HCT116 (cell line): ENCODE results near the gene GNAI3. TPM values are rescaled to one million over a fixed set of nuclear protein-coding genes. Genes with fewer than 3 reads are reported as not detected.

Experiments used
- ATAC-seq: fragments of 200-7000 bp; cut with Tn5 transposase; 2 replicates; pipeline ENCODE4 v1.9.1; 2020; ENCODE audit warnings: mild to moderate bottlenecking, moderate library complexity
- BruUV-seq: library from RNA; stranded (reverse); fragments of 400-500 nt; replicated peaks from 2 replicates; lab custom pipeline; 2021; lab: Mats Ljungman, UMichigan
- CTCF ChIA-PET: fragments of 300-600 bp; sonication (Branson Sonifier 250); formaldehyde crosslinking; loops from one replicate; lab custom pipeline; 2021; ENCODE audit warnings: antibody characterized with exemption; lab: Charles Lee
- POLR2A ChIA-PET: fragments of 300-600, 350-600 bp; sonication (Branson Sonifier 250); formaldehyde crosslinking; loops from one replicate; lab custom pipeline; 2021; ENCODE audit warnings: antibody characterized with exemption; lab: Charles Lee
- RAD21 ChIA-PET, 2 experiments: fragments of 300-600 bp; sonication (Branson Sonifier 250); formaldehyde crosslinking; loops; one replicate each; lab custom pipeline; 2023; ENCODE audit warnings: low total read pairs in 2 of 2; ENCODE audit not compliant: uncharacterized antibody in 2 of 2, unreplicated experiment in 2 of 2, low non-redundant PET in 1 of 2; lab: Charles Lee
- DNase-seq: peaks from one replicate; pipeline ENCODE4 v3.0.0-alpha.2; 2010; ENCODE audit warnings: low read depth, low spot score
- H2AFZ ChIP-seq: fragments of 200-600 bp; shearing (Covaris generic), sonication (generic); 2 replicates; pipeline ENCODE4 v1.6.1; 2017; ENCODE audit warnings: low read depth, mixed run types, mixed read lengths, antibody characterized with exemption, low read length; ENCODE audit not compliant: poor library complexity, severe bottlenecking
- H3K27ac ChIP-seq: 2 replicates; pipeline ENCODE4 v1.5.1; 2012; ENCODE audit warnings: low read depth, low read length
- H3K27me3 ChIP-seq: fragments of 200-600 bp; sonication (generic); 2 replicates; pipeline ENCODE4 v1.6.1; 2016; ENCODE audit warnings: mixed run types, low read length, mixed read lengths; ENCODE audit not compliant: insufficient read depth
- H3K36me3 ChIP-seq, 2 experiments: fragments of 200-500 bp in 1 of 2; fragments of 200-600 bp in 1 of 2; sonication (Bioruptor generic) in 1 of 2; sonication (generic) in 1 of 2; 2 replicates each; pipeline versions ENCODE4 v1.5.1 to v1.6.1; 2014 to 2016; ENCODE audit warnings: low read length in 2 of 2, inconsistent platforms in 1 of 2, mixed read lengths in 1 of 2, mixed run types in 1 of 2; ENCODE audit not compliant: insufficient read depth in 2 of 2, control insufficient read depth in 1 of 2
- H3K4me1 ChIP-seq, 2 experiments: fragments of 200-600 bp in 1 of 2; sonication (generic) in 1 of 2; 2 replicates each; pipeline versions ENCODE4 v1.5.1 to v1.6.1; 2012 to 2017; ENCODE audit warnings: low read length in 2 of 2, inconsistent platforms in 1 of 2, mild to moderate bottlenecking in 1 of 2, mixed read lengths in 1 of 2, mixed run types in 1 of 2, moderate library complexity in 1 of 2; ENCODE audit not compliant: insufficient read depth in 2 of 2, control insufficient read depth in 1 of 2
- H3K4me2 ChIP-seq: fragments of 200-600 bp; sonication (generic); 2 replicates; pipeline ENCODE4 v1.6.1; 2017; ENCODE audit warnings: mixed run types, low read length, mixed read lengths
- H3K4me3 ChIP-seq, 2 experiments: fragments of 200-600 bp in 1 of 2; sonication (generic) in 1 of 2; replicated peaks in 1 of 2; 2 replicates each; pipeline ENCODE4 v1.5.1; 2011 to 2016; ENCODE audit warnings: low read length in 2 of 2, control low read depth in 1 of 2, low read depth in 1 of 2, mild to moderate bottlenecking in 1 of 2, mixed read lengths in 1 of 2, mixed run types in 1 of 2
- H3K79me2 ChIP-seq: fragments of 200-600 bp; sonication (generic); 2 replicates; pipeline ENCODE4 v1.6.1; 2017; ENCODE audit warnings: mild to moderate bottlenecking, mixed run types, low read length, moderate library complexity, mixed read lengths; ENCODE audit not compliant: insufficient read depth
- H3K9ac ChIP-seq: fragments of 200-600 bp; sonication (generic); 2 replicates; pipeline ENCODE4 v1.6.1; 2016; ENCODE audit warnings: low read length, mixed read lengths
- H3K9me2 ChIP-seq: fragments of 200-600 bp; sonication (generic), shearing (Covaris generic); 2 replicates; pipeline ENCODE4 v1.6.1; 2017; ENCODE audit warnings: mixed run types, mild to moderate bottlenecking, moderate library complexity; ENCODE audit not compliant: insufficient read depth
- H3K9me3 ChIP-seq, 2 experiments: fragments of 200-500 bp in 1 of 2; fragments of 200-600 bp in 1 of 2; sonication (Bioruptor generic) in 1 of 2; sonication (generic) in 1 of 2; 2 replicates each; pipeline ENCODE4 v1.6.1; 2014 to 2017; ENCODE audit warnings: low read length in 2 of 2, mixed read lengths in 2 of 2, inconsistent platforms in 1 of 2, low read depth in 1 of 2, mild to moderate bottlenecking in 1 of 2, mixed run types in 1 of 2, moderate library complexity in 1 of 2; ENCODE audit not compliant: control insufficient read depth in 1 of 2, insufficient read depth in 1 of 2
- H4K20me1 ChIP-seq: fragments of 200-600 bp; sonication (generic), shearing (Covaris generic); 2 replicates; pipeline ENCODE4 v1.6.1; 2017; ENCODE audit warnings: mixed run types, mild to moderate bottlenecking, moderate library complexity; ENCODE audit not compliant: insufficient read depth
- CBX3 ChIP-seq: IDR thresholded peaks from 2 replicates; pipeline ENCODE4 v1.6.1; 2012; ENCODE audit warnings: low read depth
- CTCF ChIP-seq, 3 experiments: fragments of 200-600 bp in 1 of 3; sonication (generic) in 1 of 3; IDR thresholded peaks in 2 of 3; conservative IDR thresholded peaks in 1 of 3; 2 replicates each; pipeline ENCODE4 v1.5.1; 2012 to 2017; ENCODE audit warnings: low read depth in 2 of 3, low read length in 2 of 3, antibody characterized with exemption in 1 of 3, borderline replicate concordance in 1 of 3, control low read depth in 1 of 3, mild to moderate bottlenecking in 1 of 3, mixed read lengths in 1 of 3, mixed run types in 1 of 3, moderate library complexity in 1 of 3; ENCODE audit not compliant: insufficient read depth in 1 of 3
- EGR1 ChIP-seq: IDR thresholded peaks from 2 replicates; pipeline ENCODE4 v1.6.1; 2012; ENCODE audit warnings: low read depth
- ELF1 ChIP-seq: IDR thresholded peaks from 2 replicates; pipeline ENCODE4 v1.6.1; 2012; ENCODE audit warnings: low read depth, borderline replicate concordance
- EZH2phosphoT487 ChIP-seq: fragments of 200-600 bp; IDR thresholded peaks from 2 replicates; pipeline ENCODE4 v1.6.1; 2018; ENCODE audit warnings: antibody characterized with exemption, borderline replicate concordance
- JUND ChIP-seq: IDR thresholded peaks from 2 replicates; pipeline ENCODE4 v1.6.1; 2012
- RAD21 ChIP-seq: IDR thresholded peaks from 2 replicates; pipeline ENCODE4 v1.6.1; 2012; ENCODE audit warnings: low read depth, mild to moderate bottlenecking
- REST ChIP-seq: IDR thresholded peaks from 2 replicates; pipeline ENCODE4 v1.6.1; 2012; ENCODE audit warnings: low read depth
- SIN3A ChIP-seq: IDR thresholded peaks from 2 replicates; pipeline ENCODE4 v1.6.1; 2012; ENCODE audit warnings: low read depth
- SP1 ChIP-seq: IDR thresholded peaks from 2 replicates; pipeline ENCODE4 v1.6.1; 2012; ENCODE audit warnings: low read depth
- SRF ChIP-seq: IDR thresholded peaks from 2 replicates; pipeline ENCODE4 v1.6.1; 2012; ENCODE audit warnings: low read depth
- YY1 ChIP-seq: IDR thresholded peaks from 2 replicates; pipeline ENCODE4 v1.6.1; 2011; ENCODE audit warnings: low read length, low read depth, moderate library complexity, mild to moderate bottlenecking; ENCODE audit not compliant: insufficient replicate concordance; ENCODE audit errors: extremely low read depth
- ZFX ChIP-seq: fragments of 450-650 bp; IDR thresholded peaks from 2 replicates; pipeline ENCODE4 v1.6.1; 2017
- intact Hi-C: fragments of 100-400 bp; cut with micrococcal nuclease; formaldehyde crosslinking; loops from 2 replicates; pipeline ENCODE4 v1.10.0; 2022
- total RNA-seq: library from RNA; stranded (reverse); gene quantifications from one replicate; pipeline ENCODE4 v1.2.1, GENCODE V29; 2021; ENCODE audit not compliant: unreplicated experiment
- TF ChIP-seq, protein P1 (sequence below): IDR thresholded peaks from 2 replicates; pipeline ENCODE4 v1.6.1; 2012

GNAI3 gene
- total RNA-seq, 1 experiment from 2014 or later = 9.5 TPM

DNA sequence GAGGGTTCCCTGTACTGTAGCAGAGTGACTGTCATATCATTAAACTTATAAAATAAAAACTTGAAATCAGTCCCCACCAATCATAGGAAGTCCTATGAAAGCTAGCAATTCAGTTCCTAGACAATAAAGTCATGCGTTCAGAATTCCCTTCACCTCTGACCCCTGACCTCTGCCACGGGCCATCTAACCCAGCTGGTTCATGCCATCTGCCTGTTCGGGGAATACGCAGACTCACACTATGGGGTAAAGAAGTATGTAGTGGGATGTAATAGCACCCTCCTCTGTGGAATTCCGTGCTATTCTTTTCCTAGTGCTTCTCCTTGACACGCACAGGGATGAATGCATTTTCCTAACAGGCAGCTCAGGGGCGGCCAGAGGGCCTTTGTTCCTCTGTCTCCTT, 109.6 kb downstream of the GNAI3 start:
- Histone ChIP-seq H3K4me3 (no peak overlapping the region), H2AFZ (no peak overlapping the region), H4K20me1 (no peaks in the 10 kb centered on the region), H3K27me3 (no peaks in the 10 kb centered on the region), H3K9me3 (no peaks in the 10 kb centered on the region), H3K9me2 (no peaks in the 10 kb centered on the region), H3K36me3 (no peaks in the 10 kb centered on the region; a peak in 1 of 4 replicates), H3K4me2 (no peak overlapping the region), H3K79me2 (no peaks in the 10 kb centered on the region), H3K4me1 (peaks cover 0 to 23% of the 10 kb centered on the region in 2 experiments; a peak in 3 of 4 replicates), H3K9ac (no peak overlapping the region), H3K27ac (no peak overlapping the region)
- ChIA-PET POLR2A (no interaction called here), RAD21 (no interaction called here), CTCF (interaction anchor here (2.9 kb wide), 1 partner anchor 18 kb away, joined by 11 read pairs; no protein-coding TSS in a partner anchor)
- intact Hi-C loops = no loop called here
- no TSS peak for BruUV-seq
- ATAC-seq (no peak), DNase-seq (no peak)
- TF ChIP-seq EZH2phosphoT487 (no peak), SRF (no peak), JUND (no peak), CTCF (IDR thresholded peaks at IDR 0.05 in 2 of 3, conservative IDR thresholded peaks at IDR 0.05 in 1 of 3; ENCODE audit: borderline replicate concordance in 1 of 3, insufficient read depth in 1 of 3, low read depth in 2 of 3, low read length in 2 of 3) (no peak), ZFX (no peak)
- TF ChIP-seq, protein P1, sequence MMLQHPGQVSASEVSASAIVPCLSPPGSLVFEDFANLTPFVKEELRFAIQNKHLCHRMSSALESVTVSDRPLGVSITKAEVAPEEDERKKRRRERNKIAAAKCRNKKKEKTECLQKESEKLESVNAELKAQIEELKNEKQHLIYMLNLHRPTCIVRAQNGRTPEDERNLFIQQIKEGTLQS = no peak

DNA sequence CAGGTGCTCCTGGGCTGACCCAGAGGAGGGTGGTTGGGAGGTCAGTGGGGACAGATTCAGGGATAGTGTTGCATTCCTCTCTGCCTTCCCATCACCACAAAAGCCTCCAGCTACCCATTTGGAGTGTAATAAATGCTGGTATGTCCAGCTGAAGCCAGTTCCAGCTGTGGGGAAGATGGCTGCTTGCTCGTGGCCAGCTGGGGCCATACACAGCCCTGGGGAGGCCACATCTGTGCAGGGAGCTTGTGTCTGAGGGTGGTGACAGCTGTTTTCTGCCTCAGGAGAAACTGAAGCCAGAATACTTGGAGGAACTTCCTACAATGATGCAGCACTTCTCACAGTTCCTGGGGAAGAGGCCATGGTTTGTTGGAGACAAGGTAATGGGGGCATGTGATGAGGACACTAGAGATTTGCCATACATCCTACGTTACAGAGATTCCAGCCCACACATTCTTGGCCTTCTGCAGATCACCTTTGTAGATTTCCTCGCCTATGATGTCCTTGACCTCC, 110.2 kb downstream of the GNAI3 start:
- TF ChIP-seq RAD21 (no peak), SIN3A (no peak), CBX3 (no peak), REST (no peak), YY1 (no peak), SP1 (no peak), EGR1 (no peak), ELF1 (no peak)
- TF ChIP-seq, all 23 proteins: peak for 0
- intact Hi-C loops = no loop called here
- ChIA-PET CTCF (interaction anchor here (2.9 kb wide), 1 partner anchor 19 kb away, joined by 11 read pairs; no protein-coding TSS in a partner anchor), RAD21 (no interaction called here), POLR2A (no interaction called here)
- ATAC-seq (no peak), DNase-seq (no peak)
- no peak overlapping the region for H3K4me2 ChIP-seq
- H3K9ac ChIP-seq = no peak overlapping the region
- no peaks in the 10 kb centered on the region for H3K27me3 ChIP-seq
- no peak overlapping the region for H3K4me3 ChIP-seq
- no peaks in the 10 kb centered on the region for H4K20me1 ChIP-seq
- H3K4me1 ChIP-seq = peaks cover 0 to 23% of the 10 kb centered on the region in 2 experiments; a peak in 3 of 4 replicates
- H3K79me2 ChIP-seq = no peaks in the 10 kb centered on the region
- no peak overlapping the region for H2AFZ ChIP-seq
- H3K27ac ChIP-seq = no peak overlapping the region
- H3K36me3 ChIP-seq = no peaks in the 10 kb centered on the region; a peak in 1 of 4 replicates
- no TSS peak for BruUV-seq
- no peaks in the 10 kb centered on the region for H3K9me3 ChIP-seq
- H3K9me2 ChIP-seq = no peaks in the 10 kb centered on the region
